SK-N-SH treated with all-trans-retinoic acid at 6 μM for 48 hours (cell line): Measurements from ENCODE around the gene DPP10.

Source experiments
- ATAC-seq: fragments of 200-7000 bp; cut with Tn5 transposase; 3 replicates; pipeline ENCODE4 v1.9.1; 2020; ENCODE audit warnings: mild to moderate bottlenecking, moderate library complexity
- ARNTL ChIP-seq: fragments of 450-650 bp; formaldehyde crosslinking; IDR thresholded peaks from 2 replicates; pipeline ENCODE4 v1.5.0; 2020; ENCODE audit warnings: low read depth, mild to moderate bottlenecking, moderate library complexity, borderline replicate concordance
- BACH2 ChIP-seq: fragments of 250-450 bp; sonication (Bioruptor Pico); IDR thresholded peaks from 2 replicates; pipeline ENCODE4 v1.9.0; 2021; ENCODE audit warnings: mild to moderate bottlenecking, borderline replicate concordance
- CSDC2 ChIP-seq: fragments of 250-450 bp; sonication (Bioruptor Pico); IDR thresholded peaks from 2 replicates; pipeline ENCODE4 v1.5.0; 2020; ENCODE audit warnings: mild to moderate bottlenecking, moderate library complexity
- ESRRG ChIP-seq: fragments of 250-450 bp; sonication (Bioruptor Pico); IDR thresholded peaks from 2 replicates; pipeline ENCODE4 v1.6.1; 2021; ENCODE audit warnings: mild to moderate bottlenecking
- ISL1 ChIP-seq: fragments of 250-450 bp; sonication (Bioruptor Pico); IDR thresholded peaks from 2 replicates; pipeline ENCODE4 v2.1.2; 2022; ENCODE audit warnings: mild to moderate bottlenecking, moderate library complexity
- OSR1 ChIP-seq: fragments of 250-450 bp; sonication (Bioruptor Pico); IDR thresholded peaks from 2 replicates; pipeline ENCODE4 v1.8.0; 2022; ENCODE audit warnings: moderate library complexity, mild to moderate bottlenecking, inconsistent platforms
- PPARA ChIP-seq: fragments of 250-450 bp; sonication (Bioruptor Pico); IDR thresholded peaks from 2 replicates; pipeline ENCODE4 v1.5.0; 2020; ENCODE audit warnings: mild to moderate bottlenecking, borderline replicate concordance
- RARB ChIP-seq: fragments of 250-450 bp; sonication (Bioruptor Pico); IDR thresholded peaks from 2 replicates; pipeline ENCODE4 v1.8.0; 2021; ENCODE audit warnings: mild to moderate bottlenecking, moderate library complexity
- TCF4 ChIP-seq: fragments of 250-450 bp; sonication (Bioruptor Pico); IDR thresholded peaks from 2 replicates; pipeline ENCODE4 v1.8.0; 2021; ENCODE audit warnings: mild to moderate bottlenecking, moderate library complexity, borderline replicate concordance
- TOX ChIP-seq: fragments of 250-450 bp; sonication (Bioruptor Pico); IDR thresholded peaks from 2 replicates; pipeline ENCODE4 v1.8.0; 2021; ENCODE audit warnings: mild to moderate bottlenecking, moderate library complexity, borderline replicate concordance
- ZC3H10 ChIP-seq: fragments of 250-450 bp; sonication (Bioruptor Pico); IDR thresholded peaks from 2 replicates; pipeline ENCODE4 v1.5.1; 2021; ENCODE audit warnings: mild to moderate bottlenecking, moderate library complexity
- ZFP3 ChIP-seq: fragments of 250-450 bp; sonication (Bioruptor Pico); IDR thresholded peaks from 2 replicates; pipeline ENCODE4 v1.5.0; 2020; ENCODE audit warnings: mild to moderate bottlenecking, moderate library complexity
- ZFP30 ChIP-seq: fragments of 450-650 bp; formaldehyde crosslinking; IDR thresholded peaks from 2 replicates; pipeline ENCODE4 v1.5.0; 2022; ENCODE audit warnings: mild to moderate bottlenecking, moderate library complexity
- ZNF70 ChIP-seq: fragments of 450-650 bp; formaldehyde crosslinking; IDR thresholded peaks from 2 replicates; pipeline ENCODE4 v1.5.0; 2020; ENCODE audit warnings: mild to moderate bottlenecking, moderate library complexity
- ZNF8 ChIP-seq: fragments of 450-650 bp; formaldehyde crosslinking; IDR thresholded peaks from 2 replicates; pipeline ENCODE4 v1.5.0; 2020; ENCODE audit warnings: mild to moderate bottlenecking, moderate library complexity
- TF ChIP-seq, protein P1 (sequence below): fragments of 250-450 bp; sonication (Bioruptor Pico); IDR thresholded peaks from 2 replicates; pipeline ENCODE4 v1.5.1; 2020; ENCODE audit warnings: low read depth, mild to moderate bottlenecking, moderate library complexity
- TF ChIP-seq, protein P2 (sequence below): fragments of 250-450 bp; sonication (Bioruptor Pico); IDR thresholded peaks from 2 replicates; pipeline ENCODE4 v1.8.0; 2021; ENCODE audit warnings: low read depth, mild to moderate bottlenecking, moderate library complexity, borderline replicate concordance
- TF ChIP-seq, protein P3 (sequence below): fragments of 250-450 bp; sonication (Bioruptor Pico); IDR thresholded peaks from 2 replicates; pipeline ENCODE4 v1.5.1; 2021; ENCODE audit warnings: mild to moderate bottlenecking, moderate library complexity
- TF ChIP-seq, protein P4 (sequence below): fragments of 250-450 bp; sonication (Bioruptor Pico); IDR thresholded peaks from 2 replicates; pipeline ENCODE4 v1.8.0; 2020; ENCODE audit warnings: mild to moderate bottlenecking, moderate library complexity, borderline replicate concordance
- TF ChIP-seq, protein P5 (sequence below): fragments of 250-450 bp; sonication (Bioruptor Pico); IDR thresholded peaks from 2 replicates; pipeline ENCODE4 v1.5.0; 2020; ENCODE audit warnings: mild to moderate bottlenecking, moderate library complexity

Gene DPP10

DNA sequence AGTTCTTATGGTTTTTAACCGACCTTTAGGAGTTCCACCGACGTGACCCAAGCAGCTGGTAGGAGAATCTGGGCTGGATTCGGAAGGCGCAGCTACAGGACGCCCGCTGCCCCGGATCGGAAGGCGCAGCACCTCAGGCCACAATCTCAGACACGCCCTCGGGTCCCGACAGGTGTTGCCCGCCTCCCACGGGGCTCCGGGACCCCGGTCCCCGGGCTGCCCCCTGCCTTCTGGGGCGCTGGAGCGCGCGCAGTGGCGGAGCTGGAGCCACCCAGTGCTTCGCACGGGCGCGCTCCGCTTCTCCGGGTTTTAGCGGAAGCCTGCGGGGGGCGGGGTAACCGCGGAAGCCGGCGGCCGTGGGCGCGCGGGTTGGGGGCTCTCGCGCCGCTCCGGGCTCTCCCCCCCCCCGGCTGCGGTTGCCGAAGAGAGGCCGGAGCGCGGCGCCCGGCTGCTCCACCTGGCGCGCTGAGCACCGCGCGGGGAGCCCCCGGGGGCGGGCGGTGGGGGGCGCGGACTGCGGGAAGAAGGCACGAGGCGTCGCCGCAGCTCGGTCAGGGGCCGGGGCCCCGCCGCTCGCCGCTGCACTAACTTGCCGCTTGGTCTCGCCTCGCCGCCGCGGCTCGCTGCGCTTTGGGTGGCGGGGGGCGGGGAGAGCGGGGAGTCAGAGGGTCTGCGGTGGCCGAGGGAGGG, 718.8 kb downstream of the DPP10 start:
- ATAC-seq, result no peak
- no peak for TF ChIP-seq ZNF70
- TF ChIP-seq, protein P1, sequence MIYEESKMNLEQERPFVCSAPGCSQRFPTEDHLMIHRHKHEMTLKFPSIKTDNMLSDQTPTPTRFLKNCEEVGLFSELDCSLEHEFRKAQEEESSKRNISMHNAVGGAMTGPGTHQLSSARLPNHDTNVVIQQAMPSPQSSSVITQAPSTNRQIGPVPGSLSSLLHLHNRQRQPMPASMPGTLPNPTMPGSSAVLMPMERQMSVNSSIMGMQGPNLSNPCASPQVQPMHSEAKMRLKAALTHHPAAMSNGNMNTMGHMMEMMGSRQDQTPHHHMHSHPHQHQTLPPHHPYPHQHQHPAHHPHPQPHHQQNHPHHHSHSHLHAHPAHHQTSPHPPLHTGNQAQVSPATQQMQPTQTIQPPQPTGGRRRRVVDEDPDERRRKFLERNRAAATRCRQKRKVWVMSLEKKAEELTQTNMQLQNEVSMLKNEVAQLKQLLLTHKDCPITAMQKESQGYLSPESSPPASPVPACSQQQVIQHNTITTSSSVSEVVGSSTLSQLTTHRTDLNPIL (CRISPR knock-in tag), result no peak
- TF ChIP-seq TOX (CRISPR knock-in tag), result no peak
- TF ChIP-seq BACH2 (CRISPR knock-in tag), result no peak
- TF ChIP-seq, protein P2, sequence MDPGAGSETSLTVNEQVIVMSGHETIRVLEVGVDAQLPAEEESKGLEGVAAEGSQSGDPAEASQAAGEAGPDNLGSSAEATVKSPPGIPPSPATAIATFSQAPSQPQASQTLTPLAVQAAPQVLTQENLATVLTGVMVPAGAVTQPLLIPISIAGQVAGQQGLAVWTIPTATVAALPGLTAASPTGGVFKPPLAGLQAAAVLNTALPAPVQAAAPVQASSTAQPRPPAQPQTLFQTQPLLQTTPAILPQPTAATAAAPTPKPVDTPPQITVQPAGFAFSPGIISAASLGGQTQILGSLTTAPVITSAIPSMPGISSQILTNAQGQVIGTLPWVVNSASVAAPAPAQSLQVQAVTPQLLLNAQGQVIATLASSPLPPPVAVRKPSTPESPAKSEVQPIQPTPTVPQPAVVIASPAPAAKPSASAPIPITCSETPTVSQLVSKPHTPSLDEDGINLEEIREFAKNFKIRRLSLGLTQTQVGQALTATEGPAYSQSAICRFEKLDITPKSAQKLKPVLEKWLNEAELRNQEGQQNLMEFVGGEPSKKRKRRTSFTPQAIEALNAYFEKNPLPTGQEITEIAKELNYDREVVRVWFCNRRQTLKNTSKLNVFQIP (CRISPR knock-in tag), result no peak
- TF ChIP-seq ZNF8 (CRISPR knock-in tag), result no peak
- TF ChIP-seq, protein P3, sequence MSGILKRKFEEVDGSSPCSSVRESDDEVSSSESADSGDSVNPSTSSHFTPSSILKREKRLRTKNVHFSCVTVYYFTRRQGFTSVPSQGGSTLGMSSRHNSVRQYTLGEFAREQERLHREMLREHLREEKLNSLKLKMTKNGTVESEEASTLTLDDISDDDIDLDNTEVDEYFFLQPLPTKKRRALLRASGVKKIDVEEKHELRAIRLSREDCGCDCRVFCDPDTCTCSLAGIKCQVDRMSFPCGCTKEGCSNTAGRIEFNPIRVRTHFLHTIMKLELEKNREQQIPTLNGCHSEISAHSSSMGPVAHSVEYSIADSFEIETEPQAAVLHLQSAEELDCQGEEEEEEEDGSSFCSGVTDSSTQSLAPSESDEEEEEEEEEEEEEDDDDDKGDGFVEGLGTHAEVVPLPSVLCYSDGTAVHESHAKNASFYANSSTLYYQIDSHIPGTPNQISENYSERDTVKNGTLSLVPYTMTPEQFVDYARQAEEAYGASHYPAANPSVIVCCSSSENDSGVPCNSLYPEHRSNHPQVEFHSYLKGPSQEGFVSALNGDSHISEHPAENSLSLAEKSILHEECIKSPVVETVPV (CRISPR knock-in tag), result no peak
- TF ChIP-seq, protein P4, sequence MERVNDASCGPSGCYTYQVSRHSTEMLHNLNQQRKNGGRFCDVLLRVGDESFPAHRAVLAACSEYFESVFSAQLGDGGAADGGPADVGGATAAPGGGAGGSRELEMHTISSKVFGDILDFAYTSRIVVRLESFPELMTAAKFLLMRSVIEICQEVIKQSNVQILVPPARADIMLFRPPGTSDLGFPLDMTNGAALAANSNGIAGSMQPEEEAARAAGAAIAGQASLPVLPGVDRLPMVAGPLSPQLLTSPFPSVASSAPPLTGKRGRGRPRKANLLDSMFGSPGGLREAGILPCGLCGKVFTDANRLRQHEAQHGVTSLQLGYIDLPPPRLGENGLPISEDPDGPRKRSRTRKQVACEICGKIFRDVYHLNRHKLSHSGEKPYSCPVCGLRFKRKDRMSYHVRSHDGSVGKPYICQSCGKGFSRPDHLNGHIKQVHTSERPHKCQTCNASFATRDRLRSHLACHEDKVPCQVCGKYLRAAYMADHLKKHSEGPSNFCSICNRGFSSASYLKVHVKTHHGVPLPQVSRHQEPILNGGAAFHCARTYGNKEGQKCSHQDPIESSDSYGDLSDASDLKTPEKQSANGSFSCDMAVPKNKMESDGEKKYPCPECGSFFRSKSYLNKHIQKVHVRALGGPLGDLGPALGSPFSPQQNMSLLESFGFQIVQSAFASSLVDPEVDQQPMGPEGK, result no peak
- no peak for TF ChIP-seq RARB (CRISPR knock-in tag)
- no peak for TF ChIP-seq ISL1 (CRISPR knock-in tag)
- no peak for TF ChIP-seq PPARA (CRISPR knock-in tag)
- no peak for TF ChIP-seq TCF4 (CRISPR knock-in tag)
- no peak for TF ChIP-seq ESRRG (CRISPR knock-in tag)
- no peak for TF ChIP-seq ZC3H10
- TF ChIP-seq CSDC2 (CRISPR knock-in tag), result no peak
- no peak for TF ChIP-seq ZFP3
- TF ChIP-seq OSR1, result no peak
- TF ChIP-seq ZFP30 (CRISPR knock-in tag), result no peak
- TF ChIP-seq, all 23 proteins: peak for 0

DNA sequence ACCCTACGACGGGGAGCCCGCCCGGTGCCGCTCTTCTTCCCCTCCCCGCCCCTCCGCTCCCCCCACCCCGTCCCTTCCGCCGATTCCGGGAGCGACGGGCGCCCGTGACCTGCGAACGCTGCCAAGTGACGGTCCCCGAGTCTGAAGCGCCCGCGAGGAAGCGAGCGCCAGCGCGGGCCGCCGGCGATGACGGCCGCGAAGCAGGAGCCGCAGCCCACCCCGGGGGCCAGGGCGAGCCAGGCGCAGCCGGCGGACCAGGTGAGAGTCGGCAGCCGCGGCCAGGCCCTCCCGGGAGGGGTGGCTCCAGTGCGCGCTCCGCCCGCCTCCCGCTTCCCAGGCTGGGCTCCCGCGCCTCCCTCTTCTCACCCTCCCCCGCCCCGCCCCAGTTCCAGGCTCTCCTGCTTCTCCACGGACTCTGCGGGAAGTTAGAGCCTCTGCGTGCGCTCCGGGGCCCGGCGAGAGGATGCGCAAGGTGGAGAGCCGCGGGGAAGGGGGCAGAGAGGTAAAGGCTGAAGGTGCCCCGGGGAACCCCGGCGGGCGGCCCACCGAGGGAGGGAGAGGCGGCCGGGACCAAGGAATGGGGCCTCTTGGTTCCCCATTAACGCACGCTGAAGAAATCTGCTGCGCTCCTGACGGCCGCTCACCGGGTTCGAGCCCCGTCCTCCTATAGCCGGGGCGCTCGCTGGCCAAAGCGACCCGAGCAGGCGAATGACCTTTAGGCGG, 719.5 kb downstream of the DPP10 start:
- ATAC-seq, result no peak
- TF ChIP-seq, protein P5, sequence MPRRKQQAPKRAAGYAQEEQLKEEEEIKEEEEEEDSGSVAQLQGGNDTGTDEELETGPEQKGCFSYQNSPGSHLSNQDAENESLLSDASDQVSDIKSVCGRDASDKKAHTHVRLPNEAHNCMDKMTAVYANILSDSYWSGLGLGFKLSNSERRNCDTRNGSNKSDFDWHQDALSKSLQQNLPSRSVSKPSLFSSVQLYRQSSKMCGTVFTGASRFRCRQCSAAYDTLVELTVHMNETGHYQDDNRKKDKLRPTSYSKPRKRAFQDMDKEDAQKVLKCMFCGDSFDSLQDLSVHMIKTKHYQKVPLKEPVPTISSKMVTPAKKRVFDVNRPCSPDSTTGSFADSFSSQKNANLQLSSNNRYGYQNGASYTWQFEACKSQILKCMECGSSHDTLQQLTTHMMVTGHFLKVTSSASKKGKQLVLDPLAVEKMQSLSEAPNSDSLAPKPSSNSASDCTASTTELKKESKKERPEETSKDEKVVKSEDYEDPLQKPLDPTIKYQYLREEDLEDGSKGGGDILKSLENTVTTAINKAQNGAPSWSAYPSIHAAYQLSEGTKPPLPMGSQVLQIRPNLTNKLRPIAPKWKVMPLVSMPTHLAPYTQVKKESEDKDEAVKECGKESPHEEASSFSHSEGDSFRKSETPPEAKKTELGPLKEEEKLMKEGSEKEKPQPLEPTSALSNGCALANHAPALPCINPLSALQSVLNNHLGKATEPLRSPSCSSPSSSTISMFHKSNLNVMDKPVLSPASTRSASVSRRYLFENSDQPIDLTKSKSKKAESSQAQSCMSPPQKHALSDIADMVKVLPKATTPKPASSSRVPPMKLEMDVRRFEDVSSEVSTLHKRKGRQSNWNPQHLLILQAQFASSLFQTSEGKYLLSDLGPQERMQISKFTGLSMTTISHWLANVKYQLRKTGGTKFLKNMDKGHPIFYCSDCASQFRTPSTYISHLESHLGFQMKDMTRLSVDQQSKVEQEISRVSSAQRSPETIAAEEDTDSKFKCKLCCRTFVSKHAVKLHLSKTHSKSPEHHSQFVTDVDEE (CRISPR knock-in tag), result no peak
- TF ChIP-seq PPARA (CRISPR knock-in tag), result no peak
- TF ChIP-seq, protein P3 (CRISPR knock-in tag), result no peak
- TF ChIP-seq ZFP3, result no peak
- no peak for TF ChIP-seq ARNTL
- no peak for TF ChIP-seq CSDC2 (CRISPR knock-in tag)
- TF ChIP-seq, protein P1 (CRISPR knock-in tag), result no peak
- TF ChIP-seq, all 23 proteins: peak for 0
